Effector memory CD4-positive, alpha-beta T cell (primary cell): ENCODE measurements around the gene CDC42SE2.

Source experiments
- DNase-seq, 3 donors: peaks; one replicate each; pipeline ENCODE4 v3.0.0-alpha.2; 2020
- H3K27ac ChIP-seq: 2 replicates; pipeline ENCODE4 v1.7.0; 2013; ENCODE audit warnings: mild to moderate bottlenecking, low read length, moderate library complexity; ENCODE audit not compliant: insufficient read depth, poor library complexity, severe bottlenecking
- H3K27me3 ChIP-seq: replicated peaks from 2 replicates; pipeline ENCODE4 v1.7.0; 2013; ENCODE audit warnings: mild to moderate bottlenecking, low read length; ENCODE audit not compliant: insufficient read depth, control insufficient read depth, poor library complexity, severe bottlenecking
- H3K36me3 ChIP-seq: 2 replicates; pipeline ENCODE4 v1.7.0; 2013; ENCODE audit warnings: mild to moderate bottlenecking, low read length, moderate library complexity; ENCODE audit not compliant: control insufficient read depth, insufficient read depth
- H3K4me1 ChIP-seq: 2 replicates; pipeline ENCODE4 v1.7.0; 2013; ENCODE audit warnings: low read length, mild to moderate bottlenecking; ENCODE audit not compliant: control insufficient read depth, insufficient read depth, poor library complexity, severe bottlenecking
- H3K4me3 ChIP-seq: 2 replicates; pipeline ENCODE4 v1.7.0; 2013; ENCODE audit warnings: low read length, low read depth, mild to moderate bottlenecking; ENCODE audit not compliant: insufficient read depth, poor library complexity, severe bottlenecking
- H3K9me3 ChIP-seq: 2 replicates; pipeline ENCODE4 v1.7.0; 2013; ENCODE audit warnings: mild to moderate bottlenecking, low read length, moderate library complexity; ENCODE audit not compliant: control insufficient read depth

CDC42SE2 gene

GRCh38 chr5:131282235-131282634 is 18.4 kb downstream of the CDC42SE2 start:
- no peaks in the 10 kb centered on the region for H3K27me3 ChIP-seq
- DNase-seq, result no peak
- peaks cover under 1% of the 10 kb centered on the region for H3K36me3 ChIP-seq
- peak overlapping the region; percentile 43 for H3K4me3 ChIP-seq
- peaks cover 33% of the 10 kb centered on the region for H3K4me1 ChIP-seq
- peak overlapping the region; percentile 76 for H3K27ac ChIP-seq
- H3K9me3 ChIP-seq, result no peaks in the 10 kb centered on the region

GRCh38 chr5:131285703-131286399 is 22.0 kb downstream of the CDC42SE2 start:
- Histone ChIP-seq H3K36me3 (peaks cover 7% of the 10 kb centered on the region), H3K27ac (peak overlapping the region; percentile 49), H3K4me1 (peaks cover 51% of the 10 kb centered on the region), H3K9me3 (no peaks in the 10 kb centered on the region), H3K4me3 (no peak overlapping the region), H3K27me3 (no peaks in the 10 kb centered on the region)
- no peak for DNase-seq

GRCh38 chr5:131286400-131286715 is 22.5 kb downstream of the CDC42SE2 start:
- Histone ChIP-seq H3K27me3 (no peaks in the 10 kb centered on the region), H3K36me3 (peaks cover 7% of the 10 kb centered on the region), H3K4me3 (no peak overlapping the region), H3K4me1 (peaks cover 55% of the 10 kb centered on the region), H3K27ac (peak overlapping the region; percentile 49), H3K9me3 (no peaks in the 10 kb centered on the region)
- DNase-seq, result no peak

- no peaks in the 10 kb centered on the region for H3K9me3 ChIP-seq
- H3K27me3 ChIP-seq, result no peaks in the 10 kb centered on the region
- peaks cover 7% of the 10 kb centered on the region for H3K36me3 ChIP-seq
- H3K4me3 ChIP-seq, result peak overlapping the region; percentile 33
- no peak for DNase-seq
- peak overlapping the region; percentile 71 for H3K27ac ChIP-seq
- H3K4me1 ChIP-seq, result peaks cover 69% of the 10 kb centered on the region
Observed at GRCh38 chr5:131288328-131288727, 24.5 kb downstream of the CDC42SE2 start.

GRCh38 chr5:131289738-131290137 is 25.9 kb downstream of the CDC42SE2 start:
- peaks cover 7% of the 10 kb centered on the region for H3K36me3 ChIP-seq
- peak overlapping the region; percentile 71 for H3K27ac ChIP-seq
- peaks cover 63% of the 10 kb centered on the region for H3K4me1 ChIP-seq
- no peaks in the 10 kb centered on the region for H3K9me3 ChIP-seq
- peak overlapping the region; percentile 15 for H3K4me3 ChIP-seq
- no peak for DNase-seq
- no peaks in the 10 kb centered on the region for H3K27me3 ChIP-seq

- no peaks in the 10 kb centered on the region for H3K27me3 ChIP-seq
- no peaks in the 10 kb centered on the region for H3K36me3 ChIP-seq
- no peak overlapping the region for H3K4me3 ChIP-seq
- H3K9me3 ChIP-seq, result no peaks in the 10 kb centered on the region
- DNase-seq, result no peak
- peaks cover 51% of the 10 kb centered on the region for H3K4me1 ChIP-seq
- no peak overlapping the region for H3K27ac ChIP-seq
Observed at GRCh38 chr5:131296213-131296672, 32.4 kb downstream of the CDC42SE2 start.

- H3K9me3 ChIP-seq, result no peaks in the 10 kb centered on the region
- peaks cover 39% of the 10 kb centered on the region for H3K4me1 ChIP-seq
- no peaks in the 10 kb centered on the region for H3K36me3 ChIP-seq
- H3K4me3 ChIP-seq, result no peak overlapping the region
- no peak overlapping the region for H3K27ac ChIP-seq
- DNase-seq, result no peak
- H3K27me3 ChIP-seq, result no peaks in the 10 kb centered on the region
Observed at GRCh38 chr5:131297886-131298285, 34.0 kb downstream of the CDC42SE2 start.

GRCh38 chr5:131299465-131299864 is 35.6 kb downstream of the CDC42SE2 start:
- H3K4me1 ChIP-seq, result peaks cover 38% of the 10 kb centered on the region
- no peak overlapping the region for H3K27ac ChIP-seq
- no peak overlapping the region for H3K4me3 ChIP-seq
- no peaks in the 10 kb centered on the region for H3K27me3 ChIP-seq
- no peaks in the 10 kb centered on the region for H3K9me3 ChIP-seq
- no peak for DNase-seq
- no peaks in the 10 kb centered on the region for H3K36me3 ChIP-seq

GRCh38 chr5:131302506-131302905 is 38.7 kb downstream of the CDC42SE2 start:
- Histone ChIP-seq H3K9me3 (no peaks in the 10 kb centered on the region), H3K36me3 (no peaks in the 10 kb centered on the region), H3K4me1 (peaks cover 42% of the 10 kb centered on the region), H3K27ac (no peak overlapping the region), H3K27me3 (no peaks in the 10 kb centered on the region), H3K4me3 (no peak overlapping the region)
- DNase-seq, result no peak

- DNase-seq, result no peak
- H3K4me1 ChIP-seq, result peaks cover 39% of the 10 kb centered on the region
Observed at GRCh38 chr5:131303537-131303936, 39.7 kb downstream of the CDC42SE2 start.

More at GRCh38 chr5:131303537-131303936, 39.7 kb downstream of the CDC42SE2 start:
- Histone ChIP-seq H3K27ac (no peak overlapping the region), H3K27me3 (no peaks in the 10 kb centered on the region), H3K4me3 (no peak overlapping the region), H3K36me3 (no peaks in the 10 kb centered on the region), H3K9me3 (no peaks in the 10 kb centered on the region)
